ENCODE data around the gene ZPBP2.

ZPBP2 gene

GRCh38 chr17:39915559-39915958, 47.6 kb downstream of the ZPBP2 start:
- DNase-seq, result no peak

DNA sequence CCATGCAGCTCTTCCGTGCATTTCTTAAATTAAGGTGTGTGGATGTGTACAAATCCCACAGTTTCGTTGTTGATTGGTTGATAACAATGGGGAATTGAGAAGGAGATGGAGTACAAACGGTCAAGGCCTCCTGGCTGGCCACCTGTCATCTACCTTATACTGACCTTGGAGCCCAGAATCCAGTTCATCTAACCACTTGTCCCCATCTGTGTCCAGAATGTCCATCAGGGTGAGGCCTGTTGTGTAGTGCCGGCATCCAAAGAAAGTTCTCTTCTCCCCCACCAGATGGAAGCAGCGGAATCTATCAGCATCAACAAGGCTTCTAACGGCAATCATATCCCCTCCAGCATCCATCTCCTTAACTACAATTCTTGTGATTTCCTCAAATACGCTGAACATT, 48.9 kb downstream of the ZPBP2 start:
- DNase-seq, result no peak

GRCh38 chr17:39919087-39919683, 51.2 kb downstream of the ZPBP2 start:
- no peak for DNase-seq

DNA sequence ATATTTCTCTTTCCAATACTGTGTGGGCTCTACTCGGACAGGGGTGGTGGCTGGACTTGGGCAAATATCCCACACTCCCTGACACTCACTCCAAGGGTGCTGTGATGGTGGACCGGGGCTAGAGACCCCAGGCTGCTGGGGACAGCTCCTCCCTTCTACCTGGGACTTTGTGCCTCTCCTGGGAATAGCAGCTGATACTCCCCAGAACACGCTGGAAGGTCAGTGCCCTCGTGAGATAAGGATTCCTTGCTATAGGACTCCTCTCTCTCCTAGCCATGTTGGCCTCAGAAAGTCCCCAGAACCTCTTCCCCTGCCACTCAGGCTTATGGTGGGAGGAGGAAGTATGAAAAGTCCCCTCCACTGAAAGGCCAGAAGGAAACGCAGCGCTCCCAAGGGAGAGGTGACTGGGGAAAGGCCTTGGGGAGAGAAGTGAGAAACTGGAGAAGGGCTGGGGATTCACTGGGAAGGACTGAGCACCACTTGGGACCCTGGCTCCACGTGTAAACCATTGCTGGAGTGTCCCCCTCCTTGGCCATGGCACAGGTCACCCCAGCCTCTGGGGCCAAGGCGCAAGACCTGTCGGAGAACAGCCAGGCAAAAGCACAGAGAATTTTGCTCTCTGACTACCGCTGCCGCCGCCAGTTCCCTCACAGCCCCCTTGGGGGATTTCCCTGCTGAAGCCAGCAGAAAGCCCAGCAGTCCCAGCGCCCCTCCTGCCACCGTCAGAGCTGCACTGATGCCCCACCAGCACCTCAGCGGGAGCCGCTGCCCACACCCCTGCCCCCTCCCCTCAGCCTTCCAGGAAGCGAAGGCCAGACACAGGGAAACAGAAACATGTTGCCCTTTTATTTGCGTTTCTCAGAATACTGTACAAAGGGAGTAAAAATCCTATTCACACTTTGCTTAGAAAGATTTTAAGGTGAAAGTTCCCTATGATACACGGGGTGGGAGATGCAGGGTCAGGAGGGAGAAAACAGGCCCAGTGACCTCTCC, 52.5 kb downstream of the ZPBP2 start:
- no peak for DNase-seq

DNA sequence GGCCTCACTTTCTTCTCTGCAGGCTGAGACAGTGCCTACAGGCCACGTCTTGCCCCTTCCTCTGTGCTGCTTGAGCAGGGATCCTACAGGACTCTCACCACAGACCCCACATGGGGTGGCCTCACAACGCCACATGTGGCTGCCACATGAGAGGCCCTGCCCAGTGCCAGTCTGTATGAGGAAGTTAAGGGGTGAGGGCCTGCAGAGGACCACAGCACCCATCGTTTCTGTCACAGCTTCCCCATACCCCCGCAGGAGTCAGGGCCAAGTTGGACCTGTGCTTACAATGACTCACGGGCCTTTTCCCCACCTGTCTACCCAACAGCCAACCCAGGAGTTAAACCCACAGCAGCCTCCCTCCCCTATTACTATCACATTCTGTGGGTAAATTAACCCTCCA, 53.3 kb downstream of the ZPBP2 start:
- DNase-seq, result no peak

DNA sequence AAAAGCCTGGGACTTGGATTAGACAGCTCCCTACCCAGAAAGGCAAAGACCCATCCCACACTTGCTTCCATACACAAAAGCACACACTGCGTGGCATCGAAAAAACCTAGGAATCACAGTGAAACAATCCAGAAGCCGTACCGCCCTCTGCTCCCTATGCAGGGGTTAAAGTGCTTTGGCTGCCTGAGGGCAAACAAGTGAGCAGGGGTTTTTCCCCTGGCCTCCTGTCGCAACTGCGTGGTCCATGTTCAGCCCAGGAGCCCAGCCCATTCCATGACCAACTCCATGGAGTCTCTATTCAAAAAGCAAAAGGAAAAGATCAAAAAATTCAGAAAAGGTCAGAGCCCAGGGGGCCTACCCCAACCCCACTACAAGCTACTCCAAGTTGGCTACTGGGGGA, 54.0 kb downstream of the ZPBP2 start:
- no peak for DNase-seq

- no peak for DNase-seq
Observed at GRCh38 chr17:39923230-39923629, 55.2 kb downstream of the ZPBP2 start.

DNA sequence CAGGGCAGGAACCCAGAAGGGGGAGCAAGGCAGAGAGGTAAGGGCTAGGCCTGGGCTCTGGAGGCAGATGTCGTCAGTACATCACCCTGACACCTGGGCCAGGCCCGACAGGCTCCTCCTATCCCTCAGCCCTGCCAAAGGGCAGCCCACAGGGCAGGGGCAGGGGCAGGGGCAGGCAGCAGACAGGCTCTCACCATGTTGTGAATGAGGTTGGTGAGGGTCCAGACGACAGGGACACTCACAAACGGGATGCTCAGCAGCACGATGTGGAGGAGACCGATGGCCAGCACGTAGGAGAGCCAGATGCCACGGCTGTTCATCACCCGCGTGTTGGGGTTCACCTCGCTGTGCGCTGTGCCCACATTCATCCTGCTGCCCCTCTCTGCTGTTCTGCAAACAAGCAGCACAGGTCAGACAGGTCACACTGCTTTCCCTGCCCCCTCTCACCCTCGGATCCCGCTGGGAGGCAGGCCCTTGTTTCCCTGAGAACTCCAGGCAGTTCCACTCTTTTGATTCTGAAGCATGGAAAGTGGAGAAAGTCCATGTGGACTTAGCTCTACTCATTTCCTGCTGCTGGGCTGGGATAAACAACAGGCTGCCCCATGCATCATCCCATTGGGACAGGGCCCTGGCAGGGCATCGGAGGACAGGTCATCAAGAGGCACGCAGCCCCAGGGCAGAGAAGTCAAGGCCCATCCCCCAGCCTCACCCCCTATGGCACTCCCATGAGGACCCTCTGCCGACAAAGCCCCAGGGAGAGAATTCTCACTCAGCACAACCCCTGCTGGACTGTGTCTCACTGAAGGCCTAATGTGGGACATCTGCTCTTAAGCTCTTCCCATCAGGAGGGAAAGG, 56.1 kb downstream of the ZPBP2 start:
- DNase-seq, result no peak

- DNase-seq, result no peak
Observed at GRCh38 chr17:39924691-39925055, 56.7 kb downstream of the ZPBP2 start.

- no peak for DNase-seq
Observed at GRCh38 chr17:39925282-39926134, 57.5 kb downstream of the ZPBP2 start.

- DNase-seq, result no peak
Observed at GRCh38 chr17:39926135-39926587, 58.2 kb downstream of the ZPBP2 start.

DNA sequence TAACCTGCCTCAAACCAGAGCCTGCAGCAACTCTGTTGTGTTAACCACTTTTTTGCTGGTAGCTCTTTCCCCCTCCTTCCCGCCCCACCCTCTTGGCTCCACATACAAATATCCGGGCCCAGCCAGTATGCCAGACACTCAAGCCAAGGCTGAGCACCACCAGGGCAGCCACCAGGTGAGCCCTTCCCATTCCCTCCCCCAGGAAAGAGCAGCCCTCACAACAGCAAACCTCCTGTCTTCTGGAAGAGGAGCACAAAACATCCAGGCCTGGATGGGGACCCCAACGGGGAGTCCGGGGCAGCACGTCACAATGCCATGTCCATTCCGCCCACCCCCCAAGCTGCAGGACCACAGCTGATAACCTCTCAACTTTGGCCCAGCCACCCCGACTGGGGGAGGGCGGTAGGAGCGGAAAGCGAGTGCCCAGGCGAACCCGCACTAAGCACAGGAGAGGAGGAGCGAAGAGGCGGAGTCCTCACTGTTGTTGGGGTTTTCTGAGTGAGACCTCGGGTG, 58.6 kb downstream of the ZPBP2 start:
- no peak for DNase-seq
